H1 (cell line): ENCODE results near the gene RNF145. TPM values are rescaled to one million over a fixed set of nuclear protein-coding genes. Genes with fewer than 3 reads are reported as not detected.

Experiments
- CEBPB ChIP-seq: IDR thresholded peaks from 2 replicates; pipeline ENCODE4 v1.6.1; 2012; ENCODE audit warnings: low read depth, low read length
- RAD21 ChIP-seq, 2 experiments: IDR thresholded peaks in 1 of 2; conservative IDR thresholded peaks in 1 of 2; 2 replicates each; pipeline ENCODE4 v1.6.1; 2011; ENCODE audit warnings: low read depth in 2 of 2, low read length in 2 of 2, improper control_type of control experiment in 1 of 2, inconsistent platforms in 1 of 2, mild to moderate bottlenecking in 1 of 2, moderate library complexity in 1 of 2
- SAP30 ChIP-seq: fragments of 300-600 bp; sonication (generic); IDR thresholded peaks from 2 replicates; pipeline ENCODE4 v1.7.1; 2012; ENCODE audit warnings: low read length, moderate library complexity, mild to moderate bottlenecking, inconsistent platforms; ENCODE audit not compliant: insufficient read depth, insufficient replicate concordance
- TEAD4 ChIP-seq: IDR thresholded peaks from 2 replicates; pipeline ENCODE4 v1.6.1; 2012; ENCODE audit warnings: low read depth, low read length, inconsistent platforms, mixed read lengths
- polyA plus RNA-seq, 7 experiments: library from polyadenylated mRNA; depleted of rRNA in 3 of 7; stranded (reverse) in 5 of 7; unstranded in 2 of 7; fragments of >200 nt in 5 of 7; fragments of 200-250 nt in 2 of 7; gene quantifications; 1 replicate in 5 of 7; 2 replicates in 1 of 7; 4 replicates in 1 of 7; pipeline versions ENCODE4 v1.2.1 to v1.2.3, GENCODE V29; 2011 to 2013; ENCODE audit warnings: missing spikeins in 2 of 7, mixed read lengths in 2 of 7
- total RNA-seq: library from RNA; stranded (reverse); fragmentation: NEBNext Ultra II Directional; extraction: Animal tissue kit (Norgen Biotek cat#: 25700); gene quantifications from 2 replicates; pipeline ENCODE4 v1.2.1, GENCODE V29; 2021
- TF ChIP-seq, protein P1 (sequence below): IDR thresholded peaks from 2 replicates; pipeline ENCODE4 v1.6.1; 2012; ENCODE audit warnings: inconsistent platforms

RNF145 gene
- total and polyA plus RNA-seq, 2 of the 8 experiments (the other 6 are each of a cell fraction or from before 2014, with no cell fraction given) = 34.2 to 72.5 TPM

DNA sequence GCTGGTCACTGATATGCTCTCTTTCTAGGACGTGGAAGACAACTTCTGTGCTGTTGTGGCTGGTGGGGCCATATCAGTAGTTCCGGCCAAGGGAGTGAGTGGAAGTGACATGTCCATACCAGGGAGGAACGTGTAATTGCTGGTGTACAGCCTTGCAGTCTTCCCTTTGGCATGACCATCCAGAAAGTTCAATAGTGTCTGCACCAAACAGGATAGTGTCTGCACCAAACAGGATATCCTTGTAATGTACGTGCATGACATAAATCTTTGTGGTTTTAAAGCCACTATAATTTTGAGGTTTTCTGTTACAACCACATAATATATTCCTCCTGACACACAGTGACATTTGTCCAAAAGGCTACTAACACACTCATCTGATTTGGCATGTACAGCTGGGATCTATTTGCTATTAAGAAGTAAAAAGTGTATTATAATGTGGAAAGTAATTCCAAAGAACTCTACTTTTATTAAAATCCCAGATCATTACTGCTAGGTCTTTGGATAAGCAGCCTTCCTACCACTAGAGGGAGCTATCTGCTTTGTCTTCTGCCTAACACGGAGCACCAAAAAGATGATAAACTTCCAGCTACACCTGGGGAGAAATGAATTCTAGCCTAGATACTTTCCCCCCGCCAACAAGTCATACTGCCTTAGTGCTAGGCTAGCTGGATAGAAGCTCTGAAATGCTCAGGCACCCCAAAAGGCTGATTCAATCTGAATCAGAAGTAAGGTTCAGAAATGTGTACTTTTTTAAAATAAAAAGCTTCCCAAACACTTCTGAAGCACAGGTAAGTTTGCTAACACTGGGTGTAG is 52.7 kb downstream of the RNF145 start (continued):
- TF ChIP-seq SAP30 (no peak), CEBPB (no peak), TEAD4 (0 out of 2 replicates have a peak, but pooled peaks have one; percentile 28), RAD21 (IDR thresholded peaks at IDR 0.05 in 1 of 2, conservative IDR thresholded peaks at IDR 0.05 in 1 of 2; ENCODE audit: low read depth in 2 of 2, low read length in 2 of 2) (peak; percentile 85 to 88)
- TF ChIP-seq, protein P1, sequence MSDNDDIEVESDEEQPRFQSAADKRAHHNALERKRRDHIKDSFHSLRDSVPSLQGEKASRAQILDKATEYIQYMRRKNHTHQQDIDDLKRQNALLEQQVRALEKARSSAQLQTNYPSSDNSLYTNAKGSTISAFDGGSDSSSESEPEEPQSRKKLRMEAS = no peak
